ENCODE measurements around the gene TMEM219.
"Not testable (repeated sequence)": the region's sequence is repeated elsewhere in the genome, so short reads cannot be mapped to it uniquely, and the experiment has no call there.

DNA sequence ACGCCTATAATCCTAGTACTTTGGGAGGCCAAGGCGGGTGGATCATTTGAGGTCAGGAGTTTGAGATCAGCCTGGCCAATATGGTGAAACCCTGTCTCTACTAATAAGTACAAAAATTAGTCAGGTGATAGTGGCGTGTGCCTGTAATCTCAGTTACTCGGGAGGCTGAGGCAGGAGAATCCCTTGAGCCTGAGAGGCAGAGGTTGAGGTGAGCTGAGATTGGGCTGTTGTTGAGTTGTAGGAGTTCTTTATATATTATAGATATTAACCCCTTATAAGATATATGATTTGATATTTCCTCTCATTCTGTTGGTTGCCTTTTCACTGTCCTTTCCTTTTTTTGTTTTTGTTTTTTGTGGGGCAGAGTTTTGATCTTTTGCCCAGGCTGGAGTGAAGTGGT is 2.1 kb upstream of the TMEM219 start:
- TF ChIP-seq GATA2 (CRISPR knock-in tag; IDR thresholded peaks at IDR 0.05); CHD4 (IDR thresholded peaks at IDR 0.05; ENCODE audit: insufficient read depth, insufficient replicate concordance, low read depth, low read length, poor library complexity, severe bottlenecking); HDAC1 (IDR thresholded peaks at IDR 0.05); RBM34 (IDR thresholded peaks at IDR 0.05; ENCODE audit: borderline replicate concordance, insufficient read depth, low read length); HMG20B (CRISPR knock-in tag; IDR thresholded peaks at IDR 0.05); FOXJ3 (CRISPR knock-in tag; IDR thresholded peaks at IDR 0.05); PHB2 (IDR thresholded peaks at IDR 0.05; ENCODE audit: low read depth): not testable (repeated sequence)
- TF ChIP-seq, protein P1, sequence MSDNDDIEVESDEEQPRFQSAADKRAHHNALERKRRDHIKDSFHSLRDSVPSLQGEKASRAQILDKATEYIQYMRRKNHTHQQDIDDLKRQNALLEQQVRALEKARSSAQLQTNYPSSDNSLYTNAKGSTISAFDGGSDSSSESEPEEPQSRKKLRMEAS (CRISPR knock-in tag; IDR thresholded peaks at IDR 0.05), result not testable (repeated sequence)
